Caki2 (cell line): ENCODE data around the gene NOL4L. TPM values are rescaled to one million over a fixed set of nuclear protein-coding genes. Genes with fewer than 3 reads are reported as not detected.

Experiments
- DNase-seq: peaks from one replicate; pipeline ENCODE4 v3.0.0-alpha.2; 2015; ENCODE audit warnings: low read depth
- in situ Hi-C: cut with HindIII; loops from 2 replicates; pipeline ENCODE4 v1.10.0; 2016; ENCODE audit warnings: low sequenced_read_pairs, low pct_unique_long_range_greater_than_20kb, mixed read lengths
- total RNA-seq: library from RNA; depleted of rRNA; stranded (reverse); fragments of >200 nt; shearing (Covaris generic); gene quantifications from 2 replicates; pipeline ENCODE4 v1.2.3, GENCODE V29; 2014; ENCODE audit warnings: low replicate concordance

NOL4L gene
- total RNA-seq, 1 experiment from 2014 or later, result 11.6 TPM

DNA sequence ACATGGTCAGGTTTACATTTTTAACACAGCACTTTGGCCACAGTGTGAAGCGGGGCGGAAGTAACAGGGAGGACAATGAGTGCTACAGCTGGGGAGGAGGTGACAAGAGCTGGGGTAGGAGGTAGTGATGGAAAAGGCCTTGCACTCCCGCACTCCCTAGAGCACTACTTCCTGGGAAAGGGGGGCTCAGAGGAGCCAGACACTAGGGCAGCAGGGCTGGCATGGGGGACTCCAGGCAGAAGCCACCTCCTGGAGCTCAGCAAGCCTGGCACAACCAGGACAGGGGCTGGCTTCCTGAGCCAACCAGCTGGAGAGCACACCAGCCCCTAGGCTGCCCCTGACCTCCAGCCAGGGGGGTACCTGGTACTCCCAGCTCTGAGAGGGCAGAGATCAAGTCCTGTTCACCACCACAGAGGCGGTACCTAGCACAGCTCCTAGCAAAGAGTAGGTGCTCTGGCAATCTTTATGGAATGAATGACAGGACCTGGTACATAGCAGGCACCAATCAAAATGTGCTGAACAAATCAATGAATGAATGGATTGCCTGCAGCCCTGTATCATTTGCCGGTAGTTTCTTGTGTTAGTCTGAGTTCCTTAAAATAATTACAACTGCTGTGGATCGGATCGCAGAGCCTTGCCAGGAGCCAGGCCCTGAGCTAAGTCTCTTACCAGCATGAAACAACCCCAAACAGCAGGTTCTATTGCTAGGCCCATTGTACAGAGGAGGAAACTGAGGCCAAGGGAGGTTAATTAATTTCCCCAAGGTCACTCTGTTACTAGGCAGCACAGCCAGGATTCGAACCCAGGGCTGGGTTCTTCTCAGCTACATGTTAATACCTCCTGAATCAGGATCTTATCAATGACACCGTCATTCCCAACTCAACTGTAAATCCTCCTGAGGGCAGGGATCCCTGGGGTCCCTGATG is 15.5 kb downstream of the NOL4L start:
- DNase-seq, result no peak
- in situ Hi-C loops, result no loop called here

DNA sequence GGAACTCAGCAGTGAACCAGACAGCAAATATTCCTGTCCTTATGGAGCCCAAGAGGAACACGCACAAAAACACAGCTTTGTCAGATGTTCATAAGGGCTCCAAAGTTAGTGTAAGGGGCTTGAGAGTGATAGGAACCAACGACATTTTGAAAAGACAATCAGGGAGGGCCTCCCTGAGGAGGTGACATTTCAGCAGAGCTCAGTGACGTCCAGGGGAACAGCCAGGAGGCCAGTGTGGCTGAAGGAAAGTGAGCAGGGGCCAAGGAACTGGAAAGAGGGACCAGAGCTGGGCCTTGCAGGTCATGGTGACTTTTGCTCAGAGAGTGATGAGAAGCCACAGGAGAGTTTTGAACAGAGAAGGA is 16.1 kb downstream of the NOL4L start:
- in situ Hi-C loops, result no loop called here
- no peak for DNase-seq

DNA sequence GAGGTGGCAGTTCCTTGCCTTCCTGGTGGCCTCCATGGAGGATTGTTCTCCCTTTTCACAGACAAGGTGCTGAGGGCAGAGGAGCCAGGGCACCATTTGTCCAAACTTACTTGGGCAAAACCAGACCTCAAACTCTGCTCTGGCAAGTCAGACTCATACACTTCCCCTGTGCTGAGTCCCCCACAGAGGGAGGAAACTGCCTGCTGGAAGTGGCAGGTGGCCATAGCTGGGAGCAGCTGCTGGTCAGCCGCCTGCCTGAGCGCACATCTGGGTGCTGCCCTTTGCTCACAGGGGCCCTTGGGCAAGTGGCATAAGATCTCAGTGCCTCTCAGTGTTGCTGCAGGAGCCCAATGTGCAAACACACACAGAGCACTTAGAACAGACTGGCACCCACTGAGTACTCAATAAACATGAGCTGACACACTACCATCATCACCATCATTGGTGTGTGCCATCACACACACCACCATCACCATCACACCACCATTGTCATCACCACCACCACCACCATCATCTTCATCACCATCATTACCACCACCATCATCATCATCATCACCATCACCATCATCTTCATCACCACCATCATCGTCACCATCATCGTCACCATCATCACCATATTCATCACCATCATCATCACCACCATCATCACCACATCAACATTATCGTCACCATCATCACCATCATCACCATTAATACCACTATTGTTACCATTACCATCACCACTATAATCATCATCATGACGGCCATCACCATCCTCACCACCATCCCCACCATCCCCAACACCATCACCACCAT is 17.6 kb downstream of the NOL4L start:
- DNase-seq, result no peak
- in situ Hi-C loops, result no loop called here

DNA sequence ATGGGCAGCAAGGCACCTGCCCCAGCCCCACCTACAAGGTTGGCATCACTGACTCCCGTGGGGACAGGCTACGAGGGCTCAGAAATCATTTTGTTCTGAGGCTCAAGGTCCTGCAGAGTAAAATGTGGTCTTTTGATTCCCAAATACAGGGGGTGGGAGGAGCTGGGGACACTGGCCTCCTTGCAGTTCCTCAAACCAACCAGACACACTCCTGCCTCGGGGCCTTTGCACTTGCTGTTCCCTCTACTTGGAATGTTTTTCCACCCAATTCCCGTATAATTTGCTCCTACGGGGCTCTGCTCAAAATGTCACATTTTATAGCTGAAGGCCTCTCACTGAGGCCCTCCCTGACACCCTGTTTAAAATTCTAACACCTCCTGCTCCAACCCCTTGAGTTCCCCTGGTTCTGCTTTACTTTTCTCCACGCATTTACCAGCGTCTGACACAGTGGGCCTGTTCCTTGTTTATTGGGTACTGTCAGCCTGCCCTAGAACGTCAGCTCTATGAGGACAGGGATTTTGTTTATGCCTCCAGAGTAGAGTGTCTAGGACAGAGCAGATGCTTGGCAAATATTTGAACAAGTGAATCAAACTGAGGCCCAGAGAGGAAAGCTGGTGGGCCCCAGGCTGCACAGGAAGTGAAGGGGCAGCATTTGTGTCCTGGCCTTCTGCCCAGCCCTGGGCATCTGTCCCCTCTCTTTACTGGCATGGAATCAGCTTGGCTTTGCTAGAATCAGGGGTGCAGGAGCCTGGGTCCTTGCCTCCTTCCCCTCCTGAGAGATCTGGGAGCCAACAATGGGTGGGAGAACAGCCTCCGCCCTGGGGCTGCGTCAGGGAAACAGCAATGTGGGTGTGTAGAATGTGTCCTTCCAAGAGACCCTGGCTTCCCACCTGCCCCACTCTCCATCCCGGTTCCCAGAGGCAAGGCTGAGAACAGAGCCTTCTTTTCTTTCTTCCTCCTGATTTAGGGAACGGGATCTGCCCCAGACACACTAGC is 18.5 kb downstream of the NOL4L start:
- in situ Hi-C loops, result no loop called here
- no peak for DNase-seq

DNA sequence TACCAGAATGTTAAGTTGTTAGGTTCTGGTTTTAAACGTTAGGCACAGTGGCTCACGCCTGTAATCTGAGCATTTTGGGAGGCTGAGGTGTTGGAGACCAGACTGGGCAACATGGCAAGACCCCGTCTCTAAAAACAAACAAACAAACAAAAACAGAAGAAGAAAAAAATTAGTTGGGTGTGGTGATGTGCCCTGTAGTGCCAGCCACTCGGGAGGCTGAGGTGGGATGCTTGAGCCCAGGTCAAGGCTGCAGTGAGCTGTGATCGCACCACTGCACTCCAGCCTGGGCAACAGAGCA is 19.4 kb downstream of the NOL4L start:
- in situ Hi-C loops, result no loop called here
- no peak for DNase-seq

DNA sequence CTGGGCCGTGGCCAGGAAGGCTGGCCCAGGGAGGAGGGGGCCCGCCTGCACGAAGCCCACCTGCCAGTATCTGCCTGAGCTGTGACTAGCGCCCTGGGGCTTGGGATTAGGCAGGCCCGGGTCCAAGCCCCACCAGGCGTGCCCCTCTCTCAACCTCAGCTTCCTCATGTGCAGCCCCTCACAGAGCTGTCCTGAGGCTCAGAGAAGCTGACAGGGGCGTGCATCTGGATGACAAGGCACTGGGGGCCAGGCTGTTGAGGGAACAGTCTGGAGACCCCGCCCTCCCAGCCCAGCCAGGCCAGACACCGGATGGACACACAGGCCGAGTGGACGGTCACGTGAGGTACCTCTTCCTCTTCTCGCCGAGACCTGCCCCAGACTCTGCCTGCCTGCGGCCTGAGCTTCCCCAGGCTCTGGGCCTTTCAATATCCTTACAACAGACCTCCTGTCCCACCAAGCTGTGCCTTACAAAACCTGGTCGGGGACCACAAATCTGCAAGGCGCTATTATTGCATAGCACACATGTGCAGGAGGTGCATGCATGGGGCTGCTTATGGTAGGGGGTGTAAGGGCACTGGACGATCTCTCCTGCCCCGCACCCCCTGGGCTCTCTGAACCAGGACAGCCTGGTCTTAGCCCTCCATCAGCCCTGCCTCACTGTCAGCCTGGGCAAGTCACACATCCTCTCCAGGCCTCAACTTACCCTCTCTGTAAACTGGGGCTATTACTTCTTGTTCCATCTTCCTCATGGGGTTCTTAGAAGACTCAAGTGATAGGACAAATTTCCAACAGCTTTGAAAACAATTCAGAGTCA is 20.0 kb downstream of the NOL4L start:
- no peak for DNase-seq
- in situ Hi-C loops, result no loop called here

DNA sequence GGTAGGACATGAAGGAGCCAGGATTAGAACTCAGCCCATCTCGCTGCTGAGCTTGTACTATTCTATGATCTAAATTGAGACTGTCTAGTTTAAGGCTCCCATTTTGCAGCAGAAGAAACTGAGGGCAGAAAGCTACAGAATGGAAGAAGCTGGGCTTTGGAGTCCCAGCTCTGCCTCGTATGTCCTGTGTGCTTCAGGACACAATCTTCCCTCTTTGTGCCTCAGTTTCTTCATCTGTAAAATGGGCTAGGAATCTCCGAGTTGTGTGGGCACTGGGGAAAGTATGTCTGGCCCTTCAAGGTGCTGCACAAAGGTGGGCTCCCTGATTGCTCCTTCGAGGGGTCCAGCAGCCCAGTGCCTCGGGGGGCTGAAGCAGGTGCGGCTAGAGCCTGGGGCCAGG is 20.7 kb downstream of the NOL4L start:
- in situ Hi-C loops, result no loop called here
- DNase-seq, result no peak

DNA sequence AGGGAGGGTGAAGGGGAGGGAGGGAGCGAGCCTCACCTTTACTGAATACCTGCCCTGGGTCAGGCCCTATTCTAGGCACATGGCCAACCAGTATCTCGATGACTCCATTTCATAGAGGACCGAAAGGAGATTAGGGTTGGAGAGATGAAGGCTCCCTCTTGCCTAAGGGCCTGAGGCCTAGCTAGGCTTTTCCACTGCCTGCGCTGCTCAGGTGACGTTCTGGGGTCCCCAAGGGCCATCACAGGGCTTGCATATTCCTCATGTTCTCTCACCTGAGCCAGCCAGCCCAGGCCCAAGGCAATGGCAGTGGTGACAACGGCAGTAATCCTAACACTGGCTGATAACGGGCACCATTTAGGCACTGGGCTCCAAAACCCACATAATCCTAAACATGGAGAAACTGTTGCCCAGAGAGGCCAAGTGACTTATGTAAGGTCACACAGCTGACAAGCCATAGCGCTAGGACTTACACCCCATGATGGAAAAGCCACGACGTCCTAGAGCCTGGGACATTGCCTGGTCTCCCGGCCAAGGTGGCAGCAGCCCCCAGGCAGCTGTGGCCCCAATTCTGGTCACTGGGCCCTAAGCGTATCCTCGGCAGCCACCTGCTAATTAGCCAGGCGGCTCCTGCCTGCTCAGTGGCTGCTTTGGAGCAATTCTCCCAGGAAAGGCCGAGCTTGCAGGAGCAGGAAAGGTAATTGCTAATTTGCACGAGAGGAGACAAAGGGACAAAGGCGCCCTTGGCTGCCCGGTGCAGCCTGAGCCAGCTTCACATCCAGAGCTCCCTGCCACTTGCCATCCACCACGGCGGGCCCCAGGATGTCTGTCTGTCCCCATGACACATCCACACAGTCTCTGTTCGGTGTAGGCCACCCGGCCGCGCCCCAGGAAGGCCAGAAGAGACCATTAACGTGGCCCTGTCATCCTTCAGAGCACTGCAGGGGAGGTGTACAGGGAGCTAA is 21.5 kb downstream of the NOL4L start:
- no peak for DNase-seq
- in situ Hi-C loops, result no loop called here

DNA sequence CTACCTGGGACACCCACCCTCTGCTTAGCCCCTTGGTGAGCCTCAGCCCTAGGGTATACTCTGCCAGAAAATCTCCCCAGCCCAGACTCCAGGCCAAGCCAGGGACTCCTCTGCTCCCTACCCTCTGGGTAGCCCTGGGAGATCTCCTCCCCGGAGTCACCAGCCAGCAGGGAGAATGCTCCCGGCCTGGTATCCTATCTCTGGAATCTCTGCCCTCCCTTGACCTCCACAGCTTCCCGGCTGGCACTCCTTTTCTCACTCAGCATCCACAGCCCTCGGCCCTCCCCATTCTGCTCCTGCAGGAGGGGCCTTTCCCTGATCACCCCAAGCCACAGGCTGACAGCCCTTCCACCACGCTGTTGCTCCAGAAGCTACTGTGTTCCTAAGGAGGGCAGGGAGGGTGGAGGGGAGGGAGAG is 22.6 kb downstream of the NOL4L start:
- in situ Hi-C loops, result no loop called here

DNA sequence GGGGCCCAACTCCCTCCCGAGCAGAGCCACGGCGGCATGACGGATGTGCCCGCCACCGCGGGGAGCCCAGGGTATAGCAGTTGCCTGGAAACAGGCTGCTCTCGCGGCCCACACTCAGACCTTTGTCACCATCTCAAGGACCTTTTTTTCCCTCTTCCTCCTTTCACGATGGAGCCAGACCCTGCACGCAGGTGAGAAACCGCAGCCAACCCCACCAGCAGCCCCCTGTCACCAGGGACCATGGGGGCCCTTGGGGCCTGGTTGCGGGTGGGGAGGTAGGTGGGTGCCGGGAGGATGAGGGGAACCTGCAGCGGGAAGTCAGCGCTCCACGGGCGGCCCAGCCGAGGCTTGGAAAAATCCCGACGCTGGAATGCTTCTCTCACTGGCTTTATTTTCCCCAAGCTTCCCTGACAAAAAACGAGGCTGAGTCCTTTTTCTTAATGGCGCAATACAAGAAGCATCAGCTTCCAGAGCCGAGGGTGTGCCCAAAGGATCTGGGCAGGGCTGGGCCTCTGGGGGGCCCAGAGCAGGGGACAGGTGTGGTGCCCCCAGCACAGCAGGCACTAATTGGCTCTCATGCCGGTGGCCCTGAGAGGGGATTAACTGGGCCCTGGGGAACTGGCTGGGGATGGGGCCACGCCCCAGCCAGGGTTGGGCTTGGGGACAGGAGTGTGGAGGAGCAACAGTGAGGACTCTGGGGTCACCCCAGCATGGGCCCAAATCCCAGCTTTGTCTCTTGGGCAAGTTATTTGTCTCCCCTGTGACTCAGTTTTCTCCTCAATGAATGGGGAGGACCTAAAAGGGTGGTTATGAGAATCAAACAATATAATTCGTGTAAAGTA is 23.9 kb downstream of the NOL4L start:
- in situ Hi-C loops, result no loop called here
- DNase-seq, result no peak

More for the DNA sequence above, 22.6 kb downstream of the NOL4L start:
- DNase-seq, result no peak

DNA sequence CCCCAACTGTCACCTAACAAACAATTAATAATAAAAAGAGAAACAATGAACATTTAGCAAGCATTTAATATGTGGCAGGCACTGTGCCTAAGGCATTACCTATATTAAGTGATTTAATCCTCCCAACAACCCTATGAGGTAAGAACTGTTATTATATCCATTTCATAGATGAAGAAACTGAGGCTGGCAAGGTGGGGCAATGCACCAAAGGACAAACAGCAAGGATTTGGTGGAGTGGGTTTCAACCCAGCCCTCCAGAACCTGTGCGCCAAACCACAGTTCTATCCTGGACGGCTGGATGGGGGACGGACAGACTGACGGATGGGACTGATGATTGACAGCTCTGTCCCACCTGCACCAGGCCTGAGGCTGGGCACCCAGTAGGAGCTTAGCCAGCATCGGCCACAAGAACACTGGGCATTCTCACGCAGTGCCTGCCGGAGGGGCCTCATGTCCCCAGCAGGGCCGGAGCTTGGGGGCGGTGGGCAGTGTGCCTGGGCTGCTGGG is 24.6 kb downstream of the NOL4L start:
- in situ Hi-C loops, result no loop called here
- no peak for DNase-seq

DNA sequence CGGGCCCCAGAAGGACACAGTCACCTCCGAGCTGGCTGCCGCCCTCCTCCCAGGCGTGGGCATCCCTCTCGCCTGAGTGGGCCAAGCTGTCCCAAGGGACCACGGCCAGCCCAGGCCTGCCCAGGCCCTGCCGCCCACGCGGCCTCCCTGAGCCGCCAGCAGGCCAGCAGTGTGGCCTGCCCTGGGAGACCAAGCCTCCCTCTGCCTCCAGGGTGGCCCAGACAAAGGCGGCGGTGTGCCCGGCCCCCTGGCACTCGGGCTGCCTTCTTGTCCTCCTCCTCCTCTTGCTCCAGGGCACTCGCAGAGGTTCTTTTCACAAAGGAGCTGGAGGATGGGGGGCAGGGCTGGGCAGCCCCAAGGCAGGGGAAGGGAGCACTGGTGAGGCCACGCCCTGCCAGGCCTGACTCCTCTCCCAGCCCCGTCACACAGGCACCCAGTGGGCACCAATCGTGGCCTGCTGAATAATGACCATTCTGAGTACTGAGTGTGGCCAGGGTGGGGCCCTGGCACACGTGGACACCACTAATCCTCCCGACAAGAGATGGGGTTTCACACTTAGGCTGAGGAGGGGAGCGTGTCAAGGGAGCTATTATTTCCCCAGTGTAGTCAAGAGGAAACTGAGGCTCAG is 25.3 kb downstream of the NOL4L start:
- DNase-seq, result no peak
- in situ Hi-C loops, result no loop called here

DNA sequence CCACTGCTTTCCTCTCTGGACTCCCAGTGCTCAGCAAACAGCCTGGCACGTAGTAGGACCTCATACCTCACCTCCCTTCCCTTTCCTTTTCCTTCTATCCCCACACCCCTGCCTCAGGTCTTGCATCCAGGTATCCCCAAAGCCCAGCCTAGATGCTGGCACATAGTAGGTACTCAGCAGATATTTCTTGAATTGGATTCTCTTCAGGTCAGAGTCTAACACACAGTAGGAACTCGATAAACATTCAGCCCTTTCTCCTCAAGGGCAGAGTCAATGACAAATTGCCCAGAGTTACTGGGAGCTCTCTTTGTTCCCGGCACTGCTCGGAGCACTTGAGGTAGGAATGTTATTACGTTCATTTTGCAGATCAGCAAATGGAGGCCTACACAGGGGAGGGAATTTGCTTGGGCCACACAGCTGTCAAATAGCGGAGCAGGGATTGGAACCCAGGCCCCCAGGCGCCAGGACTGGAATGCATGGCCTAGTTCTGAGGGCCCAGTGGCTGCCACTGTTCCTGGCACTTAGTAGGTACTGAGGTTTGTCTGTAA is 25.9 kb downstream of the NOL4L start:
- in situ Hi-C loops, result no loop called here
- no peak for DNase-seq

DNA sequence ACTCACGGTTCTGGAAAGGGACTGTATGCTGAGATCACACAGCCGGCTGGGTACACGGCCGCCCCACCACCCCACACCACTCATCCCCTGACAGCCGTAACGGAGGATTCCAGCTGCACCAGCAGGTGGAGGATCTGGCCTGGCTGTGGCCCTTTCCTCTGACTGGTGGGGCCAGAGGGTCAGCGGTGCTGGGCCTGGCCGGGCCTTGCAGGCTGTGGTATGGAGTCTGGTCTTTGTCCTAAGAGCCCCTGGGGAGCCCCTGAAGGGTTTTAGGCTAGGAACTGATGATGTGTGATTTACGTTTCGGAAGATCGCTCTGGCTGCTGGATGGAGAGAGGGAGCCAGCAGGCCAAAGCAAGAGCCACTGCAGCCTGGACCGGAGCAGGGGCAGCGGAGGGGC is 26.6 kb downstream of the NOL4L start:
- DNase-seq, result no peak
- in situ Hi-C loops, result no loop called here

DNA sequence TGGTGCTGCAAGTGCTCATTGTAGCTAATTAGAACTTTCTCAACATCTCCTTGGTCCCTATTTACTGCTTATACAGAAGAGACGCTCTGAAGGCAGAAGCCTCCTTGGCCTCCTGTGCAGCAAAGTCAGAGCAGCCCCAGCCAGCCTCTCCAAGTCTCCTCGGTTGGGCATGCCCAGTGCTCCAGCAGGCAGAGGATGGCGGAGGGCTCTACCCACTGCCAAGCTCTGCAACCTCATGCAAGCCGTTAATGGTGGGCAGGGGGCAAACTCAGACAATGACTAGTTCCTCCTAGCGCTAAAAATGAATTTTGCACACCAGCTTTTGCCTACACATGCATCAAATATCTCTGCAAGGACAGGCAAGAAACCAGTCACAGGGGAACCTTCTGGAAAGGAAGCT is 27.8 kb downstream of the NOL4L start:
- DNase-seq, result no peak
- in situ Hi-C loops, result no loop called here
